DMS153 (cell line): ENCODE results near the gene EVI2A.
"Not testable (repeated sequence)": the region's sequence is repeated elsewhere in the genome, so short reads cannot be mapped to it uniquely, and the experiment has no call there.

Experiments used
- DNase-seq: peaks from one replicate; lab custom pipeline; 2025; lab: John Stamatoyannopoulos, UW

Gene EVI2A

DNA sequence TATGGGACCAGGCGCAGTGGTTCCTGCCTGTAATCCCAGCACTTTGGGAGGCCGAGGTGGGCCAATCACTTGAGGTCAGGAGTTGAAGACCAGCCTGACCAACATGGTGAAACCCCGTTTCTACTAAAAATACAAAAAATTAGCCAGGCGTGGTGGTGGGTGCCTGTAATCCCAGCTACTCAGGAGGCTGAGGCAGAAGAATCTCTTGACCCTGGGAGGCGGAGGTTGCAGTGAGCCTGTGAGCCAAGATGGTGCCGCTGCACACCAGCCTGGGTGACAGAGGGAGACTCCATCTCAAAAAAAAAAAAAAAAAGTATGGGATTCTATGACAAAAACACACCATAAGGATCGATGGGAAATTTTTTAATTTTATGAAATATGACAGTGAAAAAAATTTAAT is 9.2 kb downstream of the EVI2A start:
- not testable (repeated sequence) for DNase-seq

DNA sequence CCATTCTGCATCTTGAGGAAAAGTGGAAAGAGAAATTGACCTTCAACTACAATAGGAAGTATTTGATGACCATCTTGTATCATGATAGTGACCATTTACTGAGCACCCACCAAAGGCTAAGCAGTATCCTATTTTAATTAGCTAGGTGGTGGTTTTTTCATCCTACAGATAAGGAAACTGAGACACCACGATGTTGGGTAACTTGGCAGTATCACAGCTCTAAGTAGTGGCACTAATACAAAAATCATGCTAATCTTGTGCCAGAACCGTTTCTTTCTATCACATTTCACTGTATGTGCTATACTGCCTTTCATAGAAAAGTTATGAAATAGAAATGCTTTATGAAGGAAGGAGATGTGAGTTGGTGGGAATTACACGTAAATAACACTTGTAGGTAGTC is 9.9 kb downstream of the EVI2A start:
- DNase-seq = no peak

DNA sequence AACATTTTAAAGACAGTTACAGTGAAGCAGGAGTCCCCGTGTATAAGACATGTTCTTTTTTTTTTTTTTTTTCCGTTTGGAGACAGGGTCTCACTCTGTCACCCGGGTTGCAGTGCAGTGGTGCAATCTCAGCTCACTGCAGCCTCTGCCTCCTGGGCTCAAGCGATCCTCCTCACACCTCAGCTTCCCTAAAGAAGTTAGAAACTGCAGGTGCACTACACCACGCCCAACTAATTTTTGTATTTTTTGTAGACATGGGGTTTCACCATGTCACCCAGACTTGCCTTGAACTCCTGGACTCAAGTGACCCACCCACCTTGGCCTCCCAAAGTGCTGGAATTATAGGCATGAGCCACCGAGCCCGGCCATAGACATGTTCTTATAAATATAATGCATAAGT is 10.5 kb downstream of the EVI2A start:
- DNase-seq = no peak

DNA sequence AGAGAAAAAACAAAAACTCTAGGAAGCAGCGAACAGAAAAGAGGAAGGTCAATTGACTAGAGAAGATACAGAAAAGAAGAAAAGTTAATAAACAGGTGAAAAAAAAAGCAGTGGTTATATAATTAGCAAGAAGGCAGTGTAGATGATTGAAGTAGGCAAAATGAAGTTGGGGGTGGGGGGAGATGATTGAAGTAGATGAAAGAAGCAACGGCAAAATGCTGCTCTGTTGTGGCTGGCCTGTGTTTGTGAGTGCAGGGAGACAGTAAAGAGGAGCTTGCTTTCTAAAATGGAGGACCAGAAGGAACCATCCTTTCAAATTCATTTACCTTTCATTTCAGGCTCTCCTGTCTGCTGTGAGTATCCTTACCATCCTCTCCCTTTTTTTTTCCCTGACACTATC is 11.2 kb downstream of the EVI2A start:
- no peak for DNase-seq

DNA sequence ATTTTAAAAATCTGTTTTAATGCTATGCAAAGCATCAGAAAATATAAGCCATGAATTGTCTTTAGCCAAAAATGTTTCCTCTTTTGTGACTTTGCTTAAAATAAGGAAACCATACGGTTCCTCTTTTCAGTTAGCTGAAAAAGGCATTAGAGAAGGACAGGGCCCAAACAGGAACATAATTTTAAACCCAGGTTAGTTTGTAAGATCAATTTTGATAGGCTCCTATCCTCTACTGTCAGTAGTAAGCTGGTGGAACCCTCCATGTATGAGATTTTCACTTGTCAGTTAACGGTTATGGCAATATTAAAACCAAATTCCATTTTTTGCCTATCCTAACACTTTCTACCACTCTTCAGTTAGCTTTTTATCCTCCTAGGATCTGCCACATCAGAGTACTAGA is 11.9 kb downstream of the EVI2A start:
- DNase-seq = no peak

DNA sequence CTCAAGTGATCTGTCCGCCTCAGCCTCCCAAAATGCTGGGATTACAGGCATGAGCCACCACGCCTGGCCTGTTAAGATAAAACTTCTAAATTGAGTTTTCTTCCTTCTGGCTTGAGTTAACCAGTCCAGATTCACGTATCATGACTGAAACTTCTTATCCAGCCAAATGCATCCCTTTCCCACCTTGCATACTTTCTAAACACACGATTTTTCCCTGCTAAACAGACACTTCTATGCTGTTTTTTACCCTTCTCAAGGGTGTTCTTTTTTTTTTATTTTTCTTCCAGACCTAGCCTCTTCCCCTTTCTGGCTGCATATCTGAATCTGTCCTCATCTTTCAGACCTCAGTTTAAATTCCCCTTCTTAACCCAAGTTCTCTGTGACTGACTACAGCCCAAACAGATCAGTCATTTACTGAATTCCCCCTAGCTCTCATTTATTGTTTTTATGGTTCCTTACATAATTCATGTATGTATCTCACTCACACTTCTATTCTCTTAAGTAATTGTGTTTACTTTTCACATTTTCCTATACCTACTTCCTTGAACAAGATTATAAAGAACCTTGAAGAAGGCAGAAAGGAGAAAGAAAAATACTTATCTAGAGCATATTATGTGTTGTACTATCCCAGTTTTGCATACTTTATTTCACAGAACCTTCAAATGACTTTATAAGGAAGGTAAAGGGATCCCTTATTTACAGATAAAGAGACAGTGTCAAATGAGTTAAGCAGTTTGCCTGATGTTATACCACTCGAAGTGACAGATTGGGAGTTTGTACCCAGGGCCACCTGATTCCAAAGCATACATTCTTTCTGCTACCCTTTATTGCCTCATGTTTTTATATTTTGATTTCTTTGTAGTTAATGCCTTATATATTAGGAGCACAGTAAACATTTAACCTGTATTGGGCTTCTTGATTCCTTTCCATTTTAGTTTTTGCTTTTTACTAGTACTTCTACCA is 12.8 kb downstream of the EVI2A start:
- no peak for DNase-seq

DNA sequence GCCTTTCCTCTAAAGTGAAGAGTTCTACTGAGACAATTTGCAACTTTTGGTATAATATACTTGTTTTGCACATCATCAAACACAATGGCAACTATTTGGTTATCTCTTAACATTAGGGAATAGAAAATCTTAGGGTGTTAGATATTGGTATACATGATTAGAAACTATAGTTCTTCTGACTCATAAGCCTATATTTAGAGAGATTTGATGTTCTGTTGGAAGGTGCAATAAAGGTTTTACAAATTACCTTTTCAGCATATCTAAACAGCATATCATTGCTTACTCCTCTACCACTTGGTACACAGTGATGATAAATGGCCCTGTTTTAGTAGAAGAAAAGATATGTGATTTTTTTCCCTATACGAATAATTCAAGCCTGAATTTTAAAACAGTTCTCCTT is 13.8 kb downstream of the EVI2A start:
- no peak for DNase-seq

DNA sequence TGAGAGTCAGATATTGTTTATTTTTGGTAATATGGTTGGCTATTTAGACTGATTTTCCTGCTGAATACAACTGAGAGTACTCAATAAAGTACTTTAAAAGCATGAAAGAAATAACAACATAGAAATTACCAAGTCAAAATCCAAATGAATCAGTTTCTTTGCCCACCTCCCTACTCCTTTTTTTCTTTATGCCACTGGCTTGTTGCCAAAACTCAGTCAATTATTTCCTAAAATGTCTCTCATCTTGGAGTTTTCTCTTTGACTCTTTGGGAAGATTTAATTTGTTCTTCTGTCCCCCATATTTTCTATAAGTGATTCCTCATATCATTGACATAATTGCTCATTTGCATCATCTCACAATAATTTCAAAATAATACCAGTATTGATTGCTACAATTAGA is 21.8 kb downstream of the EVI2A start:
- DNase-seq = no peak

DNA sequence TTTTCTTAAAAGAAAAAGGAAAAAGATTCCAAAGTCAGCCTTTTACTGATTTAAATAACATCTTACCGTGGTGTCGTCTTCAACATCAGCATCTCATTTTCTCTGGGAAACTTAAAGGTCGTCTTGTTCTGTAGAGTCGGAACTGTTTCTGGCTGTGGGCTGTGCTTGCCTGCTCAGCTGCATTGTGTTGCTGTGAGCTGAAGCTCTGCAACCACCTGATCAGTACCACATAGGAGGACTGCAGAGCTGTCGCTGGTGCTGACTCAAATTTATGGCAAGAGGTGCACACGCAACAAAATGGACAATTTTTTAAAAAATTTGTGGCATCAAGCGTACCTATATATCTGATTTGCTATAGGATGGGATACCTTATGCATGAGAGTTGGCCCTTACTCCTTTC is 24.3 kb downstream of the EVI2A start, which contains the start of gene OMG:
Gene OMG, minus strand, starts transcription at position 150 of the 400 bp plus-strand sequence. CDS start 908 bp downstream, outside the sequence.
- no peak for DNase-seq

DNA sequence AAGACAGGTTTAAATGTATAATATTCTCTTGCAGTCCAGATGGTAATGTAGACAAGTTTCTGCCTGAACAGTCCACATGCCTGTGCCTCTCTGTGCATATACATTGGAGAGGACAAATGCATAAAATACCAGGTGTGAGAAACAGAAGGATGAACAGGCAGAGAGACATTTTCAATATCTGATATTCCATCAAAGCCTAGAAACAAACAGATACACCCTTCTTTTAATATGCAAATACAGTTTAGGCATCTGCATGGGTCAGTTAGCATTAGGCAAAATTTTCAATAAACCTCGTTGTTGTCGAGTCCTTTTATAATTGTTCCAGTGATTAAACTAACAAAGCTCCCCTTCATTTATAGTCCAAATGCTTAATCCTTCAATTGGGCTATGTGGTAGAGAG is 25.3 kb downstream of the EVI2A start:
- no peak for DNase-seq

DNA sequence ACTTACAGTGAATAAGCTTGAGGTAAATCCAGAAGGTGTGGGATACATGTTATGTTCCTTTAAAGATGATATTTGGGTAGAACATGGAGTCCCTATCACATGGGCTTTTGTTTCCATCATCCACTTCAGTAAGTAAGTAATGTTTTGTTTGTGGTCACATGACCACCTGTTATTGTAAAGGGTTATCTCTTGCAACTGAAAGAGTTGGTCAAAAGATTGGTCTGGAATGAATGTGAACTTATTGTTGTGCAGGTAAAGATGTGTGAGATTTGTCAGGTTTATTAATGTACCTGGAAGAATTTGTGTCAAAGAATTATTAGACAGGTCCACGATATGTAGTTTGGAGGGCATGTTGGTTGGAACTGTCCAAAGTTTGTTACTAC is 25.9 kb downstream of the EVI2A start:
- no peak for DNase-seq

DNA sequence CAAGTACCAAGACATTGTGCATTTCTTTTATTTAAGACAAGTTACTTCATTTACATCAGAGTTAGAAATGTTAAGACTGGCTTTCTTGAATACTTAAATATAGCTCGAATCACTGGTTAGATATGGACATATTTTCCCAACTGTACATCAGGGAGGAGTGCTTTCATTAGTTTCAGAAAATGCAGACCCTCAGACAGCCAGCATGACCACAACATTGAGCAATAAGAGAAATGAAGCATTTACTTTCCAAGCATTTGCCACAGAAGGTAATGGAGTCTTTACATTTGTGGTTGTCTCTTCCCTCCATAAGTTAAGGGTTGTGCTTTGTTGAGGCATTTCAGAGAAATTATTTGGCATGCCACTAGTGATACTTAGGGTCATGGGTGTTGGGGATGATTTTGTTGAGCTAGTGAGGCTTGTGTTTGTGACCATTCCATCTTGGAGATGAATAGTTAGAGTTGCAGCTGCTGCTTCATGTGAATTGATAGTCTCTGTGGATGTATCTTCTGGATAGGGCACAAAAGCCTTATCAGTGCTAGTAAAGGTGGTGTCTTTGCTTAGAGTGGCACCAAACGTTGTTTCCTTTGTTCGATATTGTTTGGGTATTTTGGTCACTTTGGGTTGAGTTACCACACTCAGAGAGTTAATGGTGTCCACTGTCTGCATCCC is 26.5 kb downstream of the EVI2A start:
- DNase-seq = no peak

DNA sequence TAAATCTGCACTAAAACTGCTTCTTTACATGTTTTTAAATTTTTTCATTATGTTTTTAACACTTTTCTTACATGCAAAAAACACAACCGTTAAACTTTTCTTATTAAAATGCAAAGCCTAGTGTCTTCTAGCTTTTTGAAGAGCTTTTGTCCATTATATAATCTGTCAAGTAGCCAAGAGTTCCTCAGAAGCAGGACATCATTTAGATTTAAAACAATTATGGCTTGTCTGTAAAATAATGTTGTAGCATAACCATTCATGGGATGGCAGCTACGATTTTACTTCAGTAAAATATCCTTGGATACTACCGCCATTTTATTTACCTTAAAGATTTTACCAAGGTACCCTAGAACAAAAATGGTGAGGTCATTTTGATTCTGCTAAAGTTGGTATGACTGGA is 27.2 kb downstream of the EVI2A start:
- DNase-seq = no peak

DNA sequence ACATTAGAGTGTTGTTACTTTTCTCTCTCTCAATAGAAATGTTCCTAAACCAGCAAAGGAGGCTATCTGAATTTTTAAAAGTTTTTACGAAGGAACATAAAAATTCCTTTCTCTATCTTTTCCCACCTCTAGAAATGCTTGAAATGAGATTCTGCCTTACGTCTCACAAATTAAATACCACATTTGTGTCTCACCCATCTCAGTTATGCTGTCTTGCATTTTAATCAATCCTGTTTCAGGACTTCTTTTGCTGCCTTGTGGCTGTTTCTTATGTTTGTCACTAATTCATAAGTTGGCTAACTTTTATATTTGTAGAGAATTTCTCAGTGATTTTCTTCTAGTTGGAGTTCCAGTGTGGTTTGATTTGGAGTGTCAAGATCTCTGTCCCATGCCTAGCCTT is 27.8 kb downstream of the EVI2A start:
- no peak for DNase-seq

DNA sequence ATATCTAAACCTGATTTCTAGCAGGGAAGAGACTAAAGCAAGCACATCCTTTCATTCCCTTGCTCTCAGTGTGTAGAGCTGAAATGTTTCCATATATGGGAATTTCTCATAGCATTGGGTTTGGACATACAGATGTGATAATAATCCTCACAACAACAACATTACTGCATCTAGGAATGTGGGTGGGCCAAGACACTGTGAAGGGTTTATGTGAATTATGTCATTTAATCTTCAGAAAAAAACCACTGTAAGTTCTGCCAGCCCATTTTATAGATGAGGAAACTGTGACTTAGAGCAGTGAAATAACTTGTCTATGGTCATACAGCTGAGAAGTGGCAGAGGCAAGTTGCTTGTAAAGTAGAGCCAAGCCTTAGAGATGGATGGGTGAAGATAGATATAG is 29.6 kb downstream of the EVI2A start:
- no peak for DNase-seq

DNA sequence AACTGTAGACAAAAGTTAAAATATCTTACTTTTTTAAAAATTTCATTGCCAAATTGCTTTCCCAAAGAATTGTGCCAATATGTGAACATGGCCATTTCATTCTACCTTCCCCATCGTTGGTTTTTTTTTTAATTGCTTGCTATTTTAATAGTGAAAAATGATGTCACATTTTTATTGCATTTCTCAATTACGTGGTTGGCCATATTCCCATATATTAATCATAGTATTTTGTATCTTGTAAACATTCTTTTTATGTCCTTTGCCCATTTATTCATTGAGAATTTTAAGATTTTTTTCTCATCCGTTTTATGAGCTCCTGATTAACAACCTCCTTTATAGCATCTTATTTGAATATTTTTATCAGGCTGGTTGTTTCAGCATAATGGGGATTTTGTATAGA is 31.6 kb downstream of the EVI2A start:
- DNase-seq = no peak

DNA sequence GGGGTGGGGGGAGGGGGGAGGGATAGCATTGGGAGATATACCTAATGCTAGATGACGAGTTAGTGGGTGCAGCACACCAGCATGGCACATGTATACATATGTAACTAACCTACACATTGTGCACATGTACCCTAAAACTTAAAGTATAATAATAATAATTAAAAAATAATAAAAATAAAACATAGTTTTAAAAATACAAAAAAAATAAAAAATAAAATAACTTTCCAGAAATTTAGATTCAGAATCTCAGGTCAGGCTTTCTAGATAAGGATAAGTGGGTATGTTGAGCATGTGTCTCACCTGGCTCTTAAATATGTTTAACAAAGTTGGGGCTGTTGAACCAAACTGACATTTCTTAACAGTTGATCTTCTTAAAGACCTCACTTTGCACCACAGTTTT is 33.5 kb downstream of the EVI2A start:
- not testable (repeated sequence) for DNase-seq

DNA sequence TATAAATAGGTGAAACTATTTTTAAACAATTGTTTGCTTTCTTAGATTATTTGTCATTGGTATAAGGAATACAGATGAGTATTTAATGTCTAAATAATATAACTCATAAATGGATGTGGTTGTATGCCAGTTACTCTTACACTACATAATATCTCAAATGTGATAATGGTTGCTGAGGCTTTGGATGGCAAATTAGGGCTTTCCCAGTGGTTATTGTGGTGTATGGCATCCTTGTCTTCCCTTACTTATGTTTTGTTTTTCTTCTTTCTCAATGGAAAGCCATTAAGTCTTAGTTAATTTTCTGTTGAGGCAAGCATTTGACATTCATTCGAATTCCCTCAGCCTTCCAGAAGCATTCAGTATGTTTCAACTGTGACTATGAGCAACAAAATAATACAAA is 34.8 kb downstream of the EVI2A start:
- DNase-seq = no peak

DNA sequence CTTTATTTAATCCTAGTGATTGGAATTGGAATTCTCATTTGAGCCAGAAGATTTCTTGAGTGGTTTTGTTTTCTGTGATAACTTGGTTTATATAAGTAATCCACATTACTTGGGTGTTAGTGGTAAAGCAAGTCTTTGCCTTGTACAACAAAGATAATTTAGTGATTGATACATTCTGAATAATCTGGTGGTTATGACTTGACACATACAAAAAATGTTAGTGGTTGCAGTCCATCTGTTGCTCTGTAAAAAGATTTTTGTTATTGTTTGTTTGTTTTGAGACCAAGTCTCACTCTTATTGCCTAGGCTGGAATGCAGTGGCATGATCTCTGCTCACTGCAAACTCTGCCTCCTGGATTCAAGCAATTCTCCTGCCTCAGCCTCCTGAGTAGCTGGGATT is 37.6 kb downstream of the EVI2A start:
- no peak for DNase-seq

DNA sequence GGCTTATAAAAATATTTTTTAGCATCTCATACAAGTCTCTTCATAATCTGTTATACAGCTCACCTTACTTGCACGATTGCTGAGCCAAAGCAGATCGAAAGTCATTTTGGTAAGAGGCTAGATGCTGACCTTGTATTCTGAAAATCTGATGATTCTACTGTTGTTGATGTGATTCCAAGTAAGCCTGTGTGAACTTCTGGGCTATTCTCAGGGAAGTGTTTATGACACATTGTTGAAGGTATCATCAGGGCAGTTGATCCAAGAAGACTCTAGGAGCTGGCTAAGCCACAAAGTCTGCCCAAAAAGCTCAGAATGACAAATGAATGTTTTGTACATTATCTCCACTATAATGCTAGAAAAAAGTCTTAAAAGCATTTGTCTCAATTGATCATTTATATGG is 40.4 kb downstream of the EVI2A start:
- DNase-seq = no peak

DNA sequence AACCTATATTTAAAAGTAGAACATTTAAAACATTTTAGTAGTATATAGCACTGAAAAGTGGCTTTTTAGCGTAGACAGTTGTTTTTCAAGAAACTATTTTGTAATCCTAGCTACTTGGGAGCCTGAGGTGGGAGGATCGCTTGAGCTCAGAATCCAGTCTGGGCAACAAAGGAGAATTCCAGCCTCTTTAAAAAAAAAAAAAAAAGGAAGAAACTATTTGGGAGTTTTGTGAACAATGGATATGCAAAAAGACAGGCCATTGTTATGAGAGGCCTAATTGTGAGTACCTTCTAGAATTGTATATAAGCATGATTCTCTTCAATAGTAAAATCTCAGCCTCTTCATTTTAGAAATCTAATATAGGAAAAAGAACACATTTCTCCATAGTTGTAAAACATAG is 42.0 kb downstream of the EVI2A start:
- DNase-seq = no peak

DNA sequence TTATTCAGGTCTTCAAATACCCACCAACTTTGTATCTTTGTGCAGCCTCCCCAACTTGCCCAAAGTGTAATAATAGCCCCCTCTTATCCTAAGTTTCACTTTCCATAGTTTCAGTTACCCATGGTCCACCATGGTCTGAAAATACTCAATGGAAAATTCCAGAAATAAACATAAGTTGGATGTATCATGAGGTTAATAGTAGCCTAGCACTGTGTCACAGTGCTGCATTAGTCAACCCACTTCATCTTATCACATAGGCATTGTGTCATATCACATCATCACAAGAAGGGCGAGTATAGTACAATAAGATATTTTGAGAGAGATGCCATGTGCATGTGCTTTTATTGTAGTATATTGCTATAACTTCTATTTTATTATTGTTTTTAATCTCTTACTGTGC is 46.3 kb downstream of the EVI2A start:
- DNase-seq = no peak

DNA sequence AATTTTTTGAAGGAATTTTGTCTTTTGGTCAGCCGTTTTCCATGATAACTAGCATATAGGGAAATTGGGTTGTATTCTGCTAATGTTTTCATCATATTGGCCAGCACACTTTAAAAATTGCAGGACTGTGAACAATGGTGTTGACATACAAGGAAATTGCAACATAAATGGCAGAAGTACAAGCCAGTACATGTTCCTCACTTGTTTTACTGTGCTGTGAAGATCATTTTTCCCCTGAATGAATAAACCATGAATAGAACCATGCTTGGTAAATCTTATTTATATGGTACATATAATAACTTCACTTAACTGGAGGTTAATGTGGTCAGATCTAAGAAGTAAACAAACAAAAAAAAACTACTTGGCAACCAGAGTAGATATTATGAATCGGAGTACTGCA is 47.2 kb downstream of the EVI2A start:
- peak; percentile 55 for DNase-seq

DNA sequence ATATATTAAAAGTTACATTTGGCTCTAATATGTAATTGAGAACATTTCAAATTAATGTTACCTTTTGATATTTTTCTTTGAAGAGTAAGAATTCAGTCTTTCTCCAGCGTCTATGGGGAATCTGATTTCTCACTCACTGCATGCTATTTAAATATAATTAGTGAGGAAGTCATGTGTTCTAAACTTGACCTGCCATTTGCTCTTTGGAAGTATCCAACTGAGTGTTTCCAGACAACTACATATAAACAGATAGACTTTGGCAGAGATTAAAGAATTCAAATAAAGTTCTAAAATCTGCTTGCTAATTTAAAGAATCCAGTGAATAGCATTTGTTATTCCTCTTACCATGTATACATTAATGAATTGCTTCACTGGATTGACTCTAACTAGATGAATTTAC is 47.9 kb downstream of the EVI2A start:
- no peak for DNase-seq
